GM20000 (cell line): ENCODE measurements around the gene UBALD1.

Source experiments
- DNase-seq: peaks from one replicate; pipeline ENCODE4 v3.0.0; 2012; ENCODE audit warnings: low spot score
- CTCF ChIP-seq: IDR thresholded peaks from 2 replicates; pipeline ENCODE4 v1.5.1; 2012; ENCODE audit warnings: mild to moderate bottlenecking, control low read depth; ENCODE audit errors: extremely low read depth, missing control alignments

The UBALD1 gene

GRCh38 chr16:4651827-4652226 lies 37.1 kb upstream of the UBALD1 start:
- no peak for DNase-seq
- TF ChIP-seq CTCF = no peak

GRCh38 chr16:4650443-4651074 lies 35.9 kb upstream of the UBALD1 start:
- peak; percentile 85 for DNase-seq
- peak; percentile 74 for TF ChIP-seq CTCF

- DNase-seq = no peak
- no peak for TF ChIP-seq CTCF
Observed at GRCh38 chr16:4649744-4650442, 35.2 kb upstream of the UBALD1 start.

- TF ChIP-seq CTCF = no peak
- DNase-seq = no peak
Observed at GRCh38 chr16:4648917-4649316, 34.2 kb upstream of the UBALD1 start.

GRCh38 chr16:4647644-4647980 lies 32.9 kb upstream of the UBALD1 start:
- TF ChIP-seq CTCF = no peak
- DNase-seq = no peak

GRCh38 chr16:4646773-4647643 lies 32.3 kb upstream of the UBALD1 start:
- no peak for DNase-seq
- TF ChIP-seq CTCF = no peak

- DNase-seq = no peak
- TF ChIP-seq CTCF = no peak
Observed at GRCh38 chr16:4641895-4642294, 27.2 kb upstream of the UBALD1 start.
